ENCODE measurements around the gene ST6GALNAC3.

Gene ST6GALNAC3

DNA sequence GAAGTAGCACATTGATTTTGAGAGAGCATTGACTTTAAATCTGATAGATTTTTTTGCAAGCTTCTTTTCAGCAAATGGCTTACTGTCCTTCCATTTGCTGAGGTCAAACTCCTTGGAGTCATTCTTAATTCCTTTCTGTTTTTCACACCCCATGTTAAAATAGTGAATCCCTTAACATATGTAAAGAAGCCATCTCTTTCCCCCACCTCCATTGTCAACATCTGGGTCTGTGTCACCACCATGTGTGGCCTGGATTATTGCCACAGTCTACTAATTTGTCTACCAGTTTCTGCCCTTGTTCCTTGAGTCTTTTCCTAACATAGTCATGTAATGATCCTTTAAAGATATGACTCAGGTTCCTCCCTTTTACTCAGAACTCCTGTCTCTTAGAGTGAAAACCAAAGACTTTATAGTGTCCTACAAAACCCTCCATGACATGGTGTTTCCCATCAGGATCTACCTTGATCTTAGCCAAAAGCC is 104.7 kb downstream of the ST6GALNAC3 start:
- Histone ChIP-seq H3K27ac (no peak overlapping the region), H3K4me2 (no peak overlapping the region)

DNA sequence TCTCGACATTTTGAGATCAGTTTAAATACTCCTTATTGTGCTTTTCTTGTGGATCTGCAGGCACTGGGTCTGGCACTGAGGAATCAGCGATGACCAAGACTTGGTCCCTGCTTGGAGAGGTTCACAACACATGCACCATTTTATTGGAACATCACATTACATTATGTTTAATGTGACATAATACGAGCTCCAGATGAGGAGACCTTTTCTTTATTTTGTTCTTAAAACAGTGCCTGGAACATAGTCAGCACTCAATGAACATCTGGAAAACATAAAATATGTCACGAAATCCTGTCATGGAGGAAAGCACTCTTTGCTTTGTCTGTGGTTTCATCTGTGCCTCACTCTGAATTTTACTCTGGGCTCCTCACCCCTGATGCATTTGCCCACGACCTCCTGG is 110.7 kb downstream of the ST6GALNAC3 start:
- no peaks in the 10 kb centered on the region for H3K79me2 ChIP-seq (ENCODE audit: insufficient read depth, low read depth)
- no peaks in the 10 kb centered on the region for H3K4me1 ChIP-seq (ENCODE audit: low read depth, poor library complexity, severe bottlenecking)
- H4K20me1 ChIP-seq (ENCODE audit: insufficient read depth): no peaks in the 10 kb centered on the region
- H3K4me3 ChIP-seq (IDR thresholded peaks at IDR 0.05; ENCODE audit: insufficient read depth, low read depth, low read length): no peak overlapping the region
- H3K9ac ChIP-seq: no peak overlapping the region
- no peak overlapping the region for H3K27ac ChIP-seq
- no peaks in the 10 kb centered on the region for H3K36me3 ChIP-seq (ENCODE audit: insufficient read depth)
- no peak overlapping the region for H2AFZ ChIP-seq (ENCODE audit: low read depth)
- TF ChIP-seq, protein P1, sequence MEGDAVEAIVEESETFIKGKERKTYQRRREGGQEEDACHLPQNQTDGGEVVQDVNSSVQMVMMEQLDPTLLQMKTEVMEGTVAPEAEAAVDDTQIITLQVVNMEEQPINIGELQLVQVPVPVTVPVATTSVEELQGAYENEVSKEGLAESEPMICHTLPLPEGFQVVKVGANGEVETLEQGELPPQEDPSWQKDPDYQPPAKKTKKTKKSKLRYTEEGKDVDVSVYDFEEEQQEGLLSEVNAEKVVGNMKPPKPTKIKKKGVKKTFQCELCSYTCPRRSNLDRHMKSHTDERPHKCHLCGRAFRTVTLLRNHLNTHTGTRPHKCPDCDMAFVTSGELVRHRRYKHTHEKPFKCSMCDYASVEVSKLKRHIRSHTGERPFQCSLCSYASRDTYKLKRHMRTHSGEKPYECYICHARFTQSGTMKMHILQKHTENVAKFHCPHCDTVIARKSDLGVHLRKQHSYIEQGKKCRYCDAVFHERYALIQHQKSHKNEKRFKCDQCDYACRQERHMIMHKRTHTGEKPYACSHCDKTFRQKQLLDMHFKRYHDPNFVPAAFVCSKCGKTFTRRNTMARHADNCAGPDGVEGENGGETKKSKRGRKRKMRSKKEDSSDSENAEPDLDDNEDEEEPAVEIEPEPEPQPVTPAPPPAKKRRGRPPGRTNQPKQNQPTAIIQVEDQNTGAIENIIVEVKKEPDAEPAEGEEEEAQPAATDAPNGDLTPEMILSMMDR (conservative IDR thresholded peaks at IDR 0.05; ENCODE audit: low read depth, low read length): no peak
- no peak overlapping the region for H3K4me2 ChIP-seq
- H3K27me3 ChIP-seq (ENCODE audit: insufficient read depth, low read depth): no peaks in the 10 kb centered on the region

More for the DNA sequence above, 104.7 kb downstream of the ST6GALNAC3 start:
- Histone ChIP-seq H3K9ac (no peak overlapping the region), H3K27me3 (ENCODE audit: insufficient read depth, low read depth) (no peaks in the 10 kb centered on the region), H4K20me1 (ENCODE audit: insufficient read depth) (no peaks in the 10 kb centered on the region), H2AFZ (ENCODE audit: low read depth) (no peak overlapping the region), H3K4me1 (ENCODE audit: low read depth, poor library complexity, severe bottlenecking) (peaks cover 27% of the 10 kb centered on the region), H3K79me2 (ENCODE audit: insufficient read depth, low read depth) (no peaks in the 10 kb centered on the region), H3K36me3 (ENCODE audit: insufficient read depth) (no peaks in the 10 kb centered on the region), H3K4me3 (IDR thresholded peaks at IDR 0.05; ENCODE audit: insufficient read depth, low read depth, low read length) (no peak overlapping the region)
- TF ChIP-seq, protein P1 (conservative IDR thresholded peaks at IDR 0.05; ENCODE audit: low read depth, low read length): no peak

DNA sequence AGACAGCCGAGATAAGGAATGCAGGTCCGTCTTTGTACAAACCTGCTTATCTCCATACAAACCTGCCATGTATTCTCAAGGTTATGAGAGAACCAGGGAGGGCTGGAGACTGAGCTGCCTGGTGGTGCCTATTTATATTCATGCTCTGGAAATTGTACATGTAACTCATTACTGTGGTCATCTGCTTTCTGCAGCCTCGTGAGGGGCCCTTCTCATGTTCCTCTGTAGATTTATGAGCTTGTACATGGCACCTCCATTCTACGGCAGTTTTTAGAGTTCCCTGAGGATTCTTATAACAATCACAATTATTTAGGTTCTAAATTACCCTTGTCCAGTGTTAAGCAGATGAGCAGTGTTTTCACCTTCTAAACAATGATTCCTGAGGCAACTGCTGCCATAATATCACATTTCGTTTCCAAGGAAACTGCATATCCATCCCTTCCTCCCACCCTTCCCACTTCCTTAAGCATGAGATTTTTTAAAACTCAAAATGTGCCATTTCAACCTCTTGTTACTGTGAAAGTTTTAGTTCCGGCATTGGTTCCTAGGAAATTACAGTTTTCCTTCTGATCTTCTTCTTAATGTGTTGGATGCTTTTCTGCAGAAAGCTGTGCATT is 112.1 kb downstream of the ST6GALNAC3 start:
- TF ChIP-seq, protein P1 (conservative IDR thresholded peaks at IDR 0.05; ENCODE audit: low read depth, low read length): no peak

DNA sequence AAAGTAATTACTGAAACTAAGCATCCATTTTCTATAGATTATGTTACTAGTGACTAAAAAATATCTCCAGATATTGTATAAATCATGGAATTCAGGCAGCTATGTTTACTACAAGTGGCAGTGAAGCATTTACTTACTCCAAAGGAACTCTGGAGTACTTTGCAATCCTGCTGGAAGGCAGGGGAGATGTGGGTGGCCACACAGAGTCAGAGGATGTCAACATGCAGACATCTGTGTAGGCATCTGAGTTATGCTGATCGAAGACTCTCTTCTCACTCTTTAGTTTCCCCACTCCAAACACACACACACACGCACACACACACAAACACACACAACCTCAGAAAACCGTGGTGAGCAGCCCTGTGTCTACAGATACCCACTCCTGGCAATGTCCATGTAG is 112.9 kb downstream of the ST6GALNAC3 start:
- Histone ChIP-seq H4K20me1 (ENCODE audit: insufficient read depth) (no peaks in the 10 kb centered on the region), H3K4me2 (no peak overlapping the region), H3K9ac (no peak overlapping the region), H3K4me1 (ENCODE audit: low read depth, poor library complexity, severe bottlenecking) (peaks cover 5% of the 10 kb centered on the region), H3K79me2 (ENCODE audit: insufficient read depth, low read depth) (no peaks in the 10 kb centered on the region), H3K27me3 (ENCODE audit: insufficient read depth, low read depth) (no peaks in the 10 kb centered on the region), H2AFZ (ENCODE audit: low read depth) (no peak overlapping the region), H3K4me3 (IDR thresholded peaks at IDR 0.05; ENCODE audit: insufficient read depth, low read depth, low read length) (no peak overlapping the region), H3K36me3 (ENCODE audit: insufficient read depth) (no peaks in the 10 kb centered on the region), H3K27ac (no peak overlapping the region)
- TF ChIP-seq, protein P1 (conservative IDR thresholded peaks at IDR 0.05; ENCODE audit: low read depth, low read length): no peak

More for the DNA sequence above, 112.1 kb downstream of the ST6GALNAC3 start:
- no peaks in the 10 kb centered on the region for H4K20me1 ChIP-seq (ENCODE audit: insufficient read depth)
- no peaks in the 10 kb centered on the region for H3K27me3 ChIP-seq (ENCODE audit: insufficient read depth, low read depth)
- no peak overlapping the region for H3K4me3 ChIP-seq (IDR thresholded peaks at IDR 0.05; ENCODE audit: insufficient read depth, low read depth, low read length)
- H3K4me2 ChIP-seq: no peak overlapping the region
- H3K27ac ChIP-seq: no peak overlapping the region
- no peaks in the 10 kb centered on the region for H3K36me3 ChIP-seq (ENCODE audit: insufficient read depth)
- H3K79me2 ChIP-seq (ENCODE audit: insufficient read depth, low read depth): no peaks in the 10 kb centered on the region
- no peak overlapping the region for H3K9ac ChIP-seq
- H3K4me1 ChIP-seq (ENCODE audit: low read depth, poor library complexity, severe bottlenecking): peaks cover 5% of the 10 kb centered on the region
- no peak overlapping the region for H2AFZ ChIP-seq (ENCODE audit: low read depth)

Data from KMS-11 (cell line).